HG02870 (cell line): ENCODE results near the gene ELL.
A peak's percentile ranks its signal among the peaks of the same experiment; 100 is the strongest.
"Not testable (repeated sequence)": the region's sequence is repeated elsewhere in the genome, so short reads cannot be mapped to it uniquely, and the experiment has no call there.

ENCODE experiments used
- ATAC-seq: cut with Tn5 transposase; IDR thresholded peaks from one replicate; pipeline ENCODE4 v1.9.1; 2021; ENCODE audit warnings: mild to moderate bottlenecking, moderate library complexity; ENCODE audit not compliant: unreplicated experiment

ELL gene

DNA sequence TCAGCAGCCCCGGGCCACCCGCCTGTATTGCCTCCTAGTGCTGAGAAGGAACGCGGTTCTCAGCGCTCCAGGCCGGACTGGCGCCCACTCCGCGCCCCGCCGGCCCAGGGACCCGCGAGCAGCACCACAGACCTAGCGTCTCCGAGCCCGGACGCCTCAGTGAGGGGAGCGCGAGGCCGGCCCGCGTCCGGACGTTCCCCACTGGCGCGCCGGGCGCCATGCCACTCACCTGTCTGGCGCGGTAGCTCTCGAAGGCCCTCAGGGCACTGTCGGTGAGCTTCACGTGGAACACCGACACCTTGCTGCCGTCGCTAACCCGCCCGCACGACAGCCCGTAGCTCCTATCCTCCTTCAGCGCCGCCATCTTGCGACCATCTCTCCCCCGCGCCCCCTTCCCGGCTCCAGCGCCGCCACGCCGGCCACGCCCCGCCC is at the start of gene ELL:
Gene ELL, minus strand, starts transcription at position 379 of the 432 bp plus-strand sequence. Its CDS starts 15 bp downstream, at position 364.
- no peak for ATAC-seq

DNA sequence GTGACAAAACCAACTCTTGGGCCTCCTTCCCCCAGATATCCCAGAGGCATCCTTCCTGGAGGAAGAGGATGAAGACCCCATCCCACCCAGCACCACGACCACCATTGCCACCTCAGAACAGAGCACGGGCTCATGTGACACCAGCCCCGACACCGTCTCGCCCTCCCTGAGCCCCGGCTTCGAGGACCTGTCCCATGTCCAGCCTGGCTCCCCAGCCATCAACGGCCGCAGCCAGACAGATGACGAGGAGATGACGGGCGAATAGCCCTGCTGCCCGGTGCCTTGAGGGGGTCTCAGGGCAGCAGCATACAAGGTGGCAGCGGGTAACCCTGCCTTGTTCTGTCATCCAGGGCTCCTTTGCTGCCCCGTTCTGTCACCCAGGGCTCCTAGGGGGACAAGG is 46.5 kb upstream of the ELL start:
- ATAC-seq: no peak

DNA sequence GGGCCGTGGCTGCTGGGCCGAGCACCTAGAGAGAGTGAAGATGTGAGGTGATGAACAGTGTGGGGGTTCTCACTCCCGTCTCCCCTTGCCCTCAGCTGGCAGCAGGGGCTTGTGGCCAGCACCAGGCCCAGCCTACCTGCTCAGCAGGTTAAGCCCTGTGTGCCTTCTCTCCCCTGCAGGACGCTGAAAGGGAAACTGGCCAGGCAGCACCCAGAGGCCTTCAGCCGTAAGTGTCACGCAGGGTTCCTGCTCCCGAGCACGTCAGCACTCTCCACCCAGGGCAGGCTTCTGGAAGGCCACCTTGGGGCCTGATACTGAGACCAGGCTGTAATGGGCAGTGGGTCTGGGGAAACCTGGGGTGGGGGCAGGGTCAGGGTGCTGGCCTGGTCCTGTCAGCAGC is 45.1 kb upstream of the ELL start:
- no peak for ATAC-seq

DNA sequence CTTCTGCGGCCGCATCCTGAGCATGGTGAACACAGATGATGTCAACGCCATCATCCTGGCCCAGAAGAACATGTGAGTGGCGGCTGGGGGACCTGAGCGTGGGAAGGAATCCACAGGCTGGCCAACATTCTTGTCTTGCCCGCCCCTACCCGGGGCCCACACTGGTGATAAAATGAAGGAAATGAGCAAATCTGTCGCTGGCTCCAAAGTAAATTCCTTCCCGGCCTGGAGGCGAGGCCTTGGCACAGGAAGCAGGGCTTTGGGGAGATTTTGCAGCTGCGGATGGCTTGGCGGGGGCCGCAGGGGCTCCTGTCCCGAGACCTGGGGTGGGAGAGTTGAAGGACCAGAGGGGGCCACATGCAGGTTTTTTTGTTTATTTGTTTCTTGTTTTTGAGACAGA is 40.2 kb upstream of the ELL start:
- no peak for ATAC-seq

- ATAC-seq: no peak
Measured at GRCh38 chr19:18559685-18560084, 37.8 kb upstream of the ELL start.

- no peak for ATAC-seq
Measured at GRCh38 chr19:18558604-18559003, 36.7 kb upstream of the ELL start.

- no peak for ATAC-seq
Measured at GRCh38 chr19:18558202-18558555, 36.3 kb upstream of the ELL start.

DNA sequence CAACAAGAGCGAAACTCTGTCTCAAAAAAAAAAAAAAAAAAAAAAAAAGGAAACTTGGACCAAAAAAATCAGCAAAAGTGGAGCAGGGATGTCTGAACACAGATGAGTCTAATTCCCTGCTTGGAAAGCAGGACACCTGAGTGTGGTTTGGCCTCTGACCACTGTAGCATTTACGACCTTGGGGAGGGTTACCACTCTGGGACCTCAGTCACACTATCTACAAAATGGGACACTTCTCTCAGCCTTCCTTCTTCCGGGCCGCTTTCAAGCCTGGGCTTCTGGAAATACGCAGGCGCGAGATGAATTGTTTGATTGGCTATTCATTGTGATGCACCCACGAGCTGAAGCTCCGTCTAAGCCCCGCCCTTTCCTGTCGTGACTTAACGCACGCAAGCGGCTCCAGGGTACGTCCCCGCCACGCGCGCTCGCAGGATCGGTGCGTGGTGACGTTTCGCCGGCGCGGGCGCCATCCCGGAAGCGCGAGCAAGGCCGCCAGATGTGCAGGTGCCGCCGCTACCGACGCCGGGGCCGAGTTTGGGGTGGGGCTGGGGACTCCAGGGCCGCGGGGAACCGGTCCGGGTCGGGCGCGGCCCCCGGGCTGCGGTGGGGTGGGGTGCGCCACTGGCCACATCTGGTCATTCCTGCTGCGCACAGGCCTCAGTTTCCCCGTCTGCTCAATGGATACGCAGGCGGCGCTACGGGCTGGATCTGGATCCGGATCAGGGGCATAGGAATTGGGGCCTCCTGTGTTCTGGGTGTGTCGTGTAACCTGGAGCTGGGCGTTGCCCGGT is 35.7 kb upstream of the ELL start, which contains the start of gene KXD1:
Gene KXD1, plus strand, starts transcription at position 460 of the 791 bp plus-strand sequence. CDS start 4,187 bp downstream, outside the sequence.
- ATAC-seq: peak; percentile 89

DNA sequence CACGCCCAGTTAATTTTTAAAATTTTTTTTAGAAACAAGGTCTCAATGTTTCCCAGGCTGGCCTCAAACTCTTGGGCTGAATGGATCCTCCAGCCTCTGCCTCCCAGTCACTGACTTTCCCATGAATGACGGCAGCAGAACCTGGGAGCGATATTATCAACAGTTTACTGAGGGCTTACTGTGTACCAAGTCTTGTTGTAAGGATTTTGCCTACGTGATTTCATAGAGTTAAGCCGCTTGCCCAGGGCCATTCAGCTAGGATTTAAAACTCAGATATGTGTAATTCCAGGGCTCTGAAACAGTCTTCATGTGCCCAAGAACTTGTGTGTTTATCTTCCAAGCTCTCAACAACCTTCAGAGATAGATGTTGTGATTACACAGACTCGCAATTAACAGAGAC is 29.8 kb upstream of the ELL start:
- ATAC-seq: no peak

DNA sequence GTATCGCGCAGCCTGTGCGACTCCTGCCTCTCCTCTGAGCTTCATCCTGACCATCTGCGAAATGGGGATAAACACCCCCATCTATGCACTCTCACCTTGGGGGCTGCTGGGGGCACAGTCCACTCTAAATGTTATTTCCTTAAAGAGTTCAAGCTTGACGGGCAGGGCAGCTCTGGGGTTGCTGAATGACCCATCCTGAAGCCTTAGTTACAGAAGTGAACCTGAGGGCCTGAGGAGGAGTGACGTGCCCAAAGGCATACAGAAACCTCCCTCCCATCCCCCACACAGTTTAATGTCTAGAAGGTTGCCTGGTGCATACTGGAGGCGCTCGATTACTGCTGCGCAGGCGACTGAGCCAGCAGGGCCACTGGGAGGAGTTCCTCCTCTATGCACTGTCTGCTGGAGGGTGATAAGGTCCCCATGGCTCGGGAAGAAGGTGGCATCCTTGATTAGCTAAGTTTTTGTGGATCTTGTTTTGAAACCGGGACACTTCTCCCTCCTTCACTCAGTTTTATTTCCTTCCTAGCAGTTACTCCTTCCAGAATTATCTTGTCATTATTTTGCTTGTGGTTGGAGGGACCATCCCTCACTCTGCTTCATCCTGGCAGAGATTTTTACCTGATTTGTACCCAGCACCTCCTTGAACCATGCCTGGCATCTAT is 22.1 kb upstream of the ELL start:
- ATAC-seq: peak; percentile 56

DNA sequence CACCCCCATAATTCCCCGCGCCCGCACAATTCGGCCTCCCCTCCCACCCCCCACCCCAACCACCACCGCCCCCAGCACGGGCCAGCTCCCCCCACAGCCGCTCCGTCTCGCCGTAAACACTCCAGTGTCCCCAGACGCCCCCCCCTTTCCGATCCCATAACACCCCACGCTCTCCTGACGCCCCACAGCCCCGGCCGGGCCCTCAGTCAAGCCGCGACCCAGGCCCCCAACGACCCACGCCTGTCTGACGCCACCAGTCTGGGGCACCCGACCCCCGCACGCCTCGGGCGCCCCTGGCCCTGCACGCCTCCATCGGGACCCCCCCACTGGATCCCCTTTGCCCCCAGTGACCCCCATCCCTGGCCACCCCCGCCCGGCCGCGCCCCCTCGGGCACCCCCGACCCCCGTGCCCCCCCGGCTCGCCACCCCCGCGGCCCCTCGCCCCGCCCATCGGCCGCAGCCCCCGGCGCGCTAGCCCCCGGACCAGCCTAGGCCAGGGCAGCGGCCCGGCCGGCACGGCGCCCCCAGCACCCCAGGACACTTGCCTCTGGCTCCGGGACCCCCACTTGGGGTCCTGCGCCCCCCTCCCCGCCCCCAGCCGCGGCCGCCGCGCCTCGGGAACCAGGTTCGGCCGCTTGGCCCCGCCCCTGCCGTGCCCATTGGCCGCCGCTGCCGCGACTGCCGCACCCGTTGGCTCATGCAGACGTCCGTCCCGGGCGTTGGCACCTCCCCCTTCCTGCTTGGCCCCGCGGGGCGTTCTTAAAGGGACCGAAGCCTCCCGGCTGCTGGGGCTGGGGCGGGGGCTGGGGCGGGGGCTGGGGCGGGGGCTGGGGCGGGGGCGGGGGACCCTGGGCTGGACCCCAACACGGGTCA is 21.3 kb upstream of the ELL start, which contains the start of gene FKBP8:
Gene FKBP8, minus strand, starts transcription at position 633 of the 873 bp plus-strand sequence. CDS start 1,603 bp downstream, outside the sequence.
- ATAC-seq: peak; percentile 88

DNA sequence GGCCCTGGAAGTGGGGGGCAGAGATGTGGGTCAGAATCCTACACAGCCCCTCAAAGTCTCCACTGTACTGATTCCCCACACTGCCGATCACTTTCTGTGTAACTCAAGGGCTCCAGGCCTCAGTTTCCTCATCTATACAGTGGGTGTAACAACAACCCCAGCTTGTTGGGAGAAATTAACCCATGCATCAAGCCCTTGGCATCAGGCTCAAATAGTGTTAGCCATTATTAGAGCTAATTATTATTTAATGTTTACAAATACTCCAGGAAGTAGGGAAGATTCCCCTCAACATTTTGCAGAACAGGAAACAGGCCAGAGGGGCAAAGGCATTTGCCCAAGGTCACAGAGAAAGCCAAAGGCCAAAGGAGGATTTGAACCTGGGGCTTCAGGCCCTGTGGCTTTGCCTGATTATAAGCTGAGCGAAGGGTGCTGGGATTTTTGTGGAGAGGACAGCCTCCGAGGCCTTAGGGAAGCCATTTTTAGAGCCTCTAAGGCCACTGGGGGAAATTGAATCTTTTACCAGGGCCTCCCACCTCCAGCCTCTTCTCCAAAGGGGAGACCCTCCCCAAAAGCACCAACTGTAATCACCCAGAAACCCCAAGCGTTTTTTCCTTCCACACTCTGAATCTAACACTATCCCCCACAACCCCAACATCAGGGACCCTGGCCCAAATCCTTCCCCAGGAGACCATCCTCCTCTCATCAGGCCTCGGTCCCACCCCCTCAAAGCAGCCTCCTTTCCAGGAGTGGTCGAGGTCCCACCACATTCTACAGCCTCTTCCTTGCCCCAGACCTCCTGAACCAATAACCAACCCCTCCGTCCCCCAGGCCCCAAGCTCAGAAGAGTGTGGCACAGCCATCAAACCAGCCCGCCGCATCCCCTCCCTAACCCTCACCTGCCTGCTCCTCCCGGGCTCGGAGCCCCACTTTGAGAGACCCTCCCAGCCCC is 20.4 kb upstream of the ELL start:
- no peak for ATAC-seq

GRCh38 chr19:18541258-18541991 is 19.6 kb upstream of the ELL start:
- ATAC-seq: no peak

DNA sequence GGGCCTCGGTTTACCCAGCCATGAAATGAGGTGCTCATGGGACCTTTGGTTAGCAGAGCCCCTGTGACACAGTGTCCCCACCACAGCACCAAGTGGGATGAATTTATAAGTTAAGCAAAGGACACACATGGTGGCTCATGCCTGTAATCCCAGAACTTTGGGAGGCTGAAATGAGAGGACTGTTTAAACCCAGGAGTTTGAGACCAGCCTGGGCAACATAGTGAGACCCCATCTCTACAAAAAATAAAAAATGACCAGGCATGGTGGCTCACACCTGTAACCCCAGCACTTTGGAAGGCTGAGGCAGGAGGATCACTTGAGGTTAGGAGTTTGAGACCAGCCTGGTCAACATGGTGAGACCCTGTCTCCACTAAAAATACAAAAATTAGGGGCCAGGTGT is 18.3 kb upstream of the ELL start:
- ATAC-seq: not testable (repeated sequence)

GRCh38 chr19:18539372-18539771 is 17.5 kb upstream of the ELL start:
- no peak for ATAC-seq

- no peak for ATAC-seq
Measured at GRCh38 chr19:18538115-18538514, 16.2 kb upstream of the ELL start.

DNA sequence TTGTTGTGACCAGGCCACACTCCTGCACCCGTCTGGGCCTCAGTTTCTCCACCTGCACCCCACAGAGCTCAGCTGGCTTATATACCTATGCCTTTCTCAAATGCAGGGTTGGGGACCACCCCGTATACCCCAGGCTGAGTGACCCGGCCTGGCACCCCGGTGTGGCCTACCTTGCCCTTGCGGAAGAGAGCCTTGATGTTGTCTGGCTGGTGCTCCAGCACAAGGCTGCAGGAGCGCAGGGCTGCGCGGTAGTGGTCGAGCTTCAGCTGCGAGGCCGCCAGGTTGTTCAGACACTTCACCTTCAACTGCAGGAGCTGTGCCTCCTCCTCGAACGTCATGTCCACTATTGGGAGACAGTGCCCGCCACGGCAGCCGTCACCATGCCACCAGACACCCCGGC is 15.6 kb upstream of the ELL start:
- no peak for ATAC-seq

- ATAC-seq: no peak
Measured at GRCh38 chr19:18536475-18536874, 14.6 kb upstream of the ELL start.

GRCh38 chr19:18533058-18533457 is 11.2 kb upstream of the ELL start:
- no peak for ATAC-seq
